WTC11 (cell line): ENCODE measurements around the gene EFNA5.

Experiments used
- ATF2 ChIP-seq: sonication (generic); formaldehyde crosslinking; IDR thresholded peaks from 2 replicates; pipeline ENCODE4 v1.8.1; 2022; ENCODE audit warnings: low read depth, missing genetic modification reagents, borderline replicate concordance
- E2F4 ChIP-seq: sonication (generic); formaldehyde crosslinking; IDR thresholded peaks from 2 replicates; pipeline ENCODE4 v1.8.1; 2022; ENCODE audit warnings: low read depth, mild to moderate bottlenecking, moderate library complexity, missing genetic modification reagents, borderline replicate concordance
- FOXP4 ChIP-seq: sonication (generic); formaldehyde crosslinking; IDR thresholded peaks from 2 replicates; pipeline ENCODE4 v1.8.0; 2022; ENCODE audit warnings: mild to moderate bottlenecking, missing genetic modification reagents
- MLX ChIP-seq: sonication (generic); formaldehyde crosslinking; IDR thresholded peaks from 2 replicates; pipeline ENCODE4 v1.8.1; 2023; ENCODE audit warnings: mild to moderate bottlenecking, missing genetic modification reagents, moderate library complexity

GRCh38 chr5:107631805-107632362, 38.9 kb downstream of the EFNA5 start:
- no peak for TF ChIP-seq FOXP4 (CRISPR knock-in tag)
- no peak for TF ChIP-seq MLX (CRISPR knock-in tag)
- TF ChIP-seq E2F4 (CRISPR knock-in tag), result no peak
- no peak for TF ChIP-seq ATF2
